Measurements from ENCODE around the gene SNRNP35. TPM values are rescaled to one million over a fixed set of nuclear protein-coding genes. Genes with fewer than 3 reads are reported as not detected.
"Not testable (repeated sequence)": the region's sequence is repeated elsewhere in the genome, so short reads cannot be mapped to it uniquely, and the experiment has no call there.

Gene SNRNP35
- total and polyA plus RNA-seq, 3 donors from 2014 or later: 16.5 to 32.0 (median 31.7) TPM

DNA sequence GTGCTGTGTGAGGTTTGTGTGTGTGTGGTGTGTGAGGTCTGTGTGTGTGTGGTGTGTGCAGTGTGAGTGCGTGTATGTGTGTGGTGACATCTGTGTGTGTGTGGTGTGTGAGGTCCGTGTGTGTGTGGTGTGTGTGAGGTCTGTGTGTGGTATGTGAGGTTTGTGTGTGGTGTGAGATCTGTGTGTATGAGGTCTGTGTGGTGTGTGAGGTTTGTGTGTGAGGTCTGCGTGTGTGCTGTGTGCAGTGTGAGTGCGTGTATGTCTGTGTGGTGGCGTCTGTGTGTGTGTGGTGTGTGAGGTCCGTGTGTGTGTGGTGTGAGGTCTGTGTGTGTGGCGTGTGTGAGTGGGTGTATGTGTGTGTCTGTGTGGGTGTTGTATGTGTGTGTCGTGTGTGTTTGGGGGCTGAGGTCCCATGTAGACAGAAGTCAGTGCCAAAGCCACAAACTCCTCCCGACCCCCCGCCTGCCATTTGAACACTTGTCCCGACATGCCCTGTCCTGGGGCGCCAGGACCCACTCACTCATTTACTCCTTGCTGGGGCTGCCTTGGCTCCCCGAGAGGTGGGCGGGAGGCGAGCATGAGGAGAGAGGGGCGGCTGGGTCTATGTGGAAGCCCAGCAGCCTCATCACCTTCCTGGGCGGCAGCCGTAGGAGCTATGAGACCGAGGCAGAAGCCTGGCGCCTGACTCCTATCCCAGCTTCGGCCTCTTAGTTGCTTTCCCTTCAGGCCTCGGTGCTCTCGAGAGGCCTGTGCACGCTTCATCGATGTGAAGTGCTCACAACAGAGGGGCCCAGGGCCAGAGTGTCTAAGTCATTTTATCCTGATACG lies 55.1 kb downstream of the SNRNP35 start:
- Histone ChIP-seq H3K4me3 (no peak overlapping the region), H3K36me3 (ENCODE audit: low read depth, missing control alignments) (no peaks in the 10 kb centered on the region), H3K27ac (peak overlapping the region in 1 of 2 donors; percentile 30), H3K9me3 (no peaks in the 10 kb centered on the region), H3K27me3 (no peaks in the 10 kb centered on the region), H3K4me1 (peaks cover 5% of the 10 kb centered on the region)
- intact Hi-C loops (cut with DNase I; ENCODE audit: low total_unique reads): no loop called here
- peak; percentile 22 for DNase-seq
- WGBS, 2 donors: 72 to 79% methylated on average over 22 to 26 of the region's 26 CpGs
- TF ChIP-seq, protein P1, sequence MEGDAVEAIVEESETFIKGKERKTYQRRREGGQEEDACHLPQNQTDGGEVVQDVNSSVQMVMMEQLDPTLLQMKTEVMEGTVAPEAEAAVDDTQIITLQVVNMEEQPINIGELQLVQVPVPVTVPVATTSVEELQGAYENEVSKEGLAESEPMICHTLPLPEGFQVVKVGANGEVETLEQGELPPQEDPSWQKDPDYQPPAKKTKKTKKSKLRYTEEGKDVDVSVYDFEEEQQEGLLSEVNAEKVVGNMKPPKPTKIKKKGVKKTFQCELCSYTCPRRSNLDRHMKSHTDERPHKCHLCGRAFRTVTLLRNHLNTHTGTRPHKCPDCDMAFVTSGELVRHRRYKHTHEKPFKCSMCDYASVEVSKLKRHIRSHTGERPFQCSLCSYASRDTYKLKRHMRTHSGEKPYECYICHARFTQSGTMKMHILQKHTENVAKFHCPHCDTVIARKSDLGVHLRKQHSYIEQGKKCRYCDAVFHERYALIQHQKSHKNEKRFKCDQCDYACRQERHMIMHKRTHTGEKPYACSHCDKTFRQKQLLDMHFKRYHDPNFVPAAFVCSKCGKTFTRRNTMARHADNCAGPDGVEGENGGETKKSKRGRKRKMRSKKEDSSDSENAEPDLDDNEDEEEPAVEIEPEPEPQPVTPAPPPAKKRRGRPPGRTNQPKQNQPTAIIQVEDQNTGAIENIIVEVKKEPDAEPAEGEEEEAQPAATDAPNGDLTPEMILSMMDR (IDR thresholded peaks at IDR 0.05): no peak

DNA sequence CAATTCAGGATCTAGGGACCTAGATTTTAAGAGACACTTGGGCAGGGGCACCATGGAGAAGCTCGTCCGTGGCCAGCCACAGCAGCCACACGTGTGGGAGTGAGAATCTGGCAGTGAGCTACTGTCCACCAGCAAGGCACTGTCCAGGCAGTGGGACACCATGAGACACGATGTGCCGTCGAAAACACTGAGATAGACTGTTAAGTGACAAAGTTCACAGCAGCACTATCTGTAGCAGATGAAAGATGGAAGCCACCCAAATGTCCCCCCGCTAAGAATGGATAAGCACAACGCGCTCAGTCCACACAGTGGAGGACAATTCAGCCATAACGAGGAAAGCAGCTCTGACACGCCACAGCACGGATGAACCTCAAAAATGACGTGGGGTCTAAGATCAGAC lies 55.9 kb downstream of the SNRNP35 start:
- DNase-seq: no peak
- Histone ChIP-seq H3K36me3 (ENCODE audit: low read depth, missing control alignments) (no peaks in the 10 kb centered on the region), H3K9me3 (no peaks in the 10 kb centered on the region), H3K4me1 (peaks cover 5% of the 10 kb centered on the region), H3K27ac (peak overlapping the region in 1 of 2 donors; percentile 30), H3K4me3 (no peak overlapping the region), H3K27me3 (no peaks in the 10 kb centered on the region)
- TF ChIP-seq, protein P1 (IDR thresholded peaks at IDR 0.05): no peak
- no peak for TF ChIP-seq POLR2A (IDR thresholded peaks at IDR 0.05)
- WGBS, 2 donors: 57 to 60% methylated on average over 13 of the region's 13 CpGs
- intact Hi-C loops (cut with DNase I; ENCODE audit: low total_unique reads): no loop called here

DNA sequence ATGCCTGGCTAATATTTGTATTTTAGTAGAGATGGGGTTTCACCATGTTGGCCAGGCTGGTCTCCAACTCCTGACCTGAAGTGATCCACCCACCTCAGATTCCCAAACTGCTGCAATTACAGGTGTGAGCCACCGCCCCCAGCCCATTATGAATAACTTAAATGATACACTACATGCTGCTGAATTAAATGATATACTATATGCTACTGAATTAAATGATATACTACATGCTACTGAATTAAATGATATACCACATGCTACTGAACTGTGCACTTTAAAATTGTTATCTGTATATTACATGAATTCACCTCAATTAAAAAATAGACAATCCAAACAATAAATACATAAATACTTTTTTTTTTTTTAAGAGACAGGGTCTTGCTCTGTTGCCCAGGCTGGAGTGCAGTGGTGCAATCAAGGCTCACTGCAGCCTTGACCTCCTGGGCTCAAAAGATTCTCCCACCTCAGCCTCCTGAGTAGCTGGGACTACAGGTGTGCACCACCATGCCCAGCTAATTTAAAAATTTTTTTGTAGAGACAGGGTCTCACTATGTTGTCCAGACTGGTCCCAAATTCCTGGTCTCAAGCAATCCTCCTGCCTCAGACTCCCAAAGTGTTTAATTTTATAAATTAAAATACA lies 56.8 kb downstream of the SNRNP35 start:
- H3K4me3 ChIP-seq; H3K9me3 ChIP-seq; H3K36me3 ChIP-seq (ENCODE audit: low read depth, missing control alignments); H3K4me1 ChIP-seq; DNase-seq; H3K27ac ChIP-seq; H3K27me3 ChIP-seq; intact Hi-C loops (cut with DNase I; ENCODE audit: low total_unique reads): not testable (repeated sequence)
- WGBS, 2 donors: 95 to 100% methylated on average over 1 of the region's 1 CpG

DNA sequence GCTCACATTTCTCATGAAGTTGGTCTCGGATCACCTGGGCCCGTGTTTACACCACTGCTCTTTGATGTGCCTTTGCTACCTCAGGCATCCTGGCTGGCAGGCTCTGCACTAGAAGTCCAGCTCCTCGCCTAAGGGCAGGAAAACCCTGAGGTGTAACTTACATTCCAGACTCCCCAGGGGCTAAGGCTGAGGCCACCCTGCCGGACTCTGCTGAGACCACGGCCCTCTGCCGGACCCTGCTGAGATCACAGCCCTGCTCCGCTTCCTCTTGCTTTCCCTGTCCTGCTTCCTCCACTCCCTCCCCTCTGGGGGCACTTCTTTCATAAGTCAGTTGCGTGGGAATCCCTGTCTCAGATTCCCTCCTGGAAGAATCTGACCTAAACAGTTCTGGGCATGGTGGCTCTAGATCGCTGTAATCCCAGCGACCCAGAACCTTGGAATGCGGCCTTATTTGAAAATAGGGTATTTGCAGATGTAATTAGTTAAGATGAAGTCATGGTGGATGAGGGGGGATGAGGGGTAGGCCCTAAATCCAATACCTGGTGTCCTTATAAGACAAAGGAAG lies 58.4 kb downstream of the SNRNP35 start:
- no peak overlapping the region for H3K4me3 ChIP-seq
- H3K27me3 ChIP-seq: no peaks in the 10 kb centered on the region
- H3K36me3 ChIP-seq (ENCODE audit: low read depth, missing control alignments): no peaks in the 10 kb centered on the region
- peaks cover 10% of the 10 kb centered on the region for H3K4me1 ChIP-seq
- intact Hi-C loops (cut with DNase I; ENCODE audit: low total_unique reads): no loop called here
- TF ChIP-seq, protein P1 (IDR thresholded peaks at IDR 0.05): no peak
- no peak for TF ChIP-seq POLR2A (IDR thresholded peaks at IDR 0.05)
- DNase-seq: no peak
- 81 to 90% methylated on average over 11 of the region's 11 CpGs for WGBS, 2 donors
- no peaks in the 10 kb centered on the region for H3K9me3 ChIP-seq
- H3K27ac ChIP-seq: no peak overlapping the region

Small RNA genes within 50 kb of the gene (small RNA-seq; reads per million reads assigned to genes)
- 0 reads per million in 2 donors for gene AC145423.2

Other genes starting within 250 kb of the SNRNP35 start
- 10 to 100 TPM; 60.3 to 81.1 TPM for gene MPHOSPH9, start 225.0 kb upstream of the SNRNP35 start, total RNA-seq
- 28.8 TPM for gene MPHOSPH9, start 225.0 kb upstream of the SNRNP35 start, polyA plus RNA-seq (ENCODE audit: insufficient read depth, low read depth, low replicate concordance)
- gene MTRFR, start 224.7 kb upstream of the SNRNP35 start, total RNA-seq: 10 to 100 TPM; 21.1 to 23.6 TPM
- gene MTRFR, start 224.7 kb upstream of the SNRNP35 start, polyA plus RNA-seq (ENCODE audit: insufficient read depth, low read depth, low replicate concordance): 21.3 TPM
- gene CDK2AP1, start 186.3 kb upstream of the SNRNP35 start, total RNA-seq: 100 to 1,000 TPM; 131 to 145 TPM
- gene CDK2AP1, start 186.3 kb upstream of the SNRNP35 start, polyA plus RNA-seq (ENCODE audit: insufficient read depth, low read depth, low replicate concordance): 155 TPM
- gene SBNO1, start 93.3 kb upstream of the SNRNP35 start, total RNA-seq: 10 to 100 TPM; 91.4 TPM
- 114 TPM for gene SBNO1, start 93.3 kb upstream of the SNRNP35 start, polyA plus RNA-seq (ENCODE audit: insufficient read depth, low read depth, low replicate concordance)
- 10 to 100 TPM; 25.3 to 28.3 TPM for gene KMT5A, start 74.0 kb upstream of the SNRNP35 start, total RNA-seq
- gene KMT5A, start 74.0 kb upstream of the SNRNP35 start, polyA plus RNA-seq (ENCODE audit: insufficient read depth, low read depth, low replicate concordance): 25.2 TPM
- 1 to 10 TPM; 2.2 to 2.8 TPM for gene RILPL2, start 21.5 kb upstream of the SNRNP35 start, total RNA-seq
- gene RILPL2, start 21.5 kb upstream of the SNRNP35 start, polyA plus RNA-seq (ENCODE audit: insufficient read depth, low read depth, low replicate concordance): 3.6 TPM
- 10 to 100 TPM; 16.8 to 20.9 TPM for gene RILPL1, start 75.6 kb downstream of the SNRNP35 start, total RNA-seq
- 14.8 TPM for gene RILPL1, start 75.6 kb downstream of the SNRNP35 start, polyA plus RNA-seq (ENCODE audit: insufficient read depth, low read depth, low replicate concordance)
- 100 to 1,000 TPM; 102 to 107 TPM for gene TMED2, start 126.4 kb downstream of the SNRNP35 start, total RNA-seq
- gene TMED2, start 126.4 kb downstream of the SNRNP35 start, polyA plus RNA-seq (ENCODE audit: insufficient read depth, low read depth, low replicate concordance): 107 TPM
- 10 to 100 TPM; 22.2 to 32.6 TPM for gene DDX55, start 144.0 kb downstream of the SNRNP35 start, total RNA-seq
- 13.4 TPM for gene DDX55, start 144.0 kb downstream of the SNRNP35 start, polyA plus RNA-seq (ENCODE audit: insufficient read depth, low read depth, low replicate concordance)
- 100 to 1,000 TPM; 136 to 138 TPM for gene EIF2B1, start 175.5 kb downstream of the SNRNP35 start, total RNA-seq
- 39.2 TPM for gene EIF2B1, start 175.5 kb downstream of the SNRNP35 start, polyA plus RNA-seq (ENCODE audit: insufficient read depth, low read depth, low replicate concordance)
- 10 to 100 TPM; 25.1 to 26.4 TPM for gene GTF2H3, start 175.7 kb downstream of the SNRNP35 start, total RNA-seq
- 36.5 TPM for gene GTF2H3, start 175.7 kb downstream of the SNRNP35 start, polyA plus RNA-seq (ENCODE audit: insufficient read depth, low read depth, low replicate concordance)
- 10 to 100 TPM; 15.1 to 22.7 TPM for gene TCTN2, start 213.0 kb downstream of the SNRNP35 start, total RNA-seq
- gene TCTN2, start 213.0 kb downstream of the SNRNP35 start, polyA plus RNA-seq (ENCODE audit: insufficient read depth, low read depth, low replicate concordance): 22.7 TPM

Measured in testis (tissue), 3 donors.